ENCODE measurements around the gene SPATS2.

The SPATS2 gene

DNA sequence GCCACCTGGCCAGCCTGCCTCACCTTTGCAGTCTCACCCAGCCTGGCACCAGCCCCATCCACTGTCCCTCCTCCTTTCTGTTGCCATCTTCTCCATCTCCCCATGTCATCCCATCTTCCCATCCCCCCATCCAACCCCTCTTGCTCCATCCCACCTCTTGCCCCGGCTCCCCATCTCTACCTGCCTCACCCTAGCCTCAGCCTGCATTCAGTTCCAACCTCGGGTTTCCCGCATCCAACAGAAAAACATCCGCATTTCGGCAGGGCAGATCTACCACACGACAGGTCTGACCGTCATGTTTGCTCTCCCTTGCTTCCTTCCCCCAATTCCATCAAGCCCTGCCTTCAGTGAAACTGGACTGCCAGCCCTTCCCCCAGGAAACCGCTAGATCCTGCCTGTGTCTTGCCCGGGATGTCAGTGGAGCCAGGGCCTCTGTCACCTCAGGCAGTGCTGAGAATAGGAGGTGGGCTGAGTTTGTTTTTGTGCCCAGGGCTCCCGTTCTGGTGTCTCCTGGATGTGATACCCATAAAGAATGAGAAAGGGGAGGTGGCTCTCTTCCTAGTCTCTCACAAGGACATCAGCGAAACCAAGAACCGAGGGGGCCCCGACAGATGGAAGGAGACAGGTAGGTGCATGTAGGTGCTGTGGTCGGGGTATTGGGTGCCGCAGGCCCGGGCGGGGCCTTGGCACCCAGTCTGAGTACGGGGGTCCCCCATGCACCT is 174.0 kb downstream of the SPATS2 start:
- no peak for DNase-seq (ENCODE audit: low read depth)

DNA sequence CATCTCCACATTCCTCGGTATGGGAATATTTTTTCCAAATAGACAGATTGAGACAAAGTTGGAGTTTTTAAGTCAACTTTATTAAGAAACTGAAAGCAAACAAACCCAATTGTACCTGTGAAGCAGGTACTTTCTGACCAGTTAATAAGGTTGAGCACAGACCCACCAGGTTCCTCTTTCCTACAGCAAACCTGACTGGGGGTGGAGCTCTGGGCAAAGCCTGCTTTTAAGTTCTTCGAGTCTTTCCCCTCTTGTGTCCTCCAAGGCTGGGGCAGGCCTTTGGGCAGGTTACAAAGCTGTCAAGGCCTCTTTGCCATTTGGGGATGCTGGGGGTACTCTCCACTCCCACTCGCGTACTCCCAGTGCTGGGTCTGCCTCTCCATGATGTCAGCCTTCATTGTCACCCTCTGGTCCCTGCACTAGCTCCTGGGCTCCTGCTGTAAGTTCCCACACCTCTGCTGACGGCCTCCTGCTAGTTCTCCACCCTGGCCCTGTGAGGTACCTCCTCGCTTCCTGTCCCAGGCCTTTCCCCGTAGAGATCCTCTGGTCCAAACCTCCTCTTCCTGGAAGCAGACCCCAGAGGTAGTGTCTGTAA is 174.7 kb downstream of the SPATS2 start:
- DNase-seq (ENCODE audit: low read depth), result no peak

DNA sequence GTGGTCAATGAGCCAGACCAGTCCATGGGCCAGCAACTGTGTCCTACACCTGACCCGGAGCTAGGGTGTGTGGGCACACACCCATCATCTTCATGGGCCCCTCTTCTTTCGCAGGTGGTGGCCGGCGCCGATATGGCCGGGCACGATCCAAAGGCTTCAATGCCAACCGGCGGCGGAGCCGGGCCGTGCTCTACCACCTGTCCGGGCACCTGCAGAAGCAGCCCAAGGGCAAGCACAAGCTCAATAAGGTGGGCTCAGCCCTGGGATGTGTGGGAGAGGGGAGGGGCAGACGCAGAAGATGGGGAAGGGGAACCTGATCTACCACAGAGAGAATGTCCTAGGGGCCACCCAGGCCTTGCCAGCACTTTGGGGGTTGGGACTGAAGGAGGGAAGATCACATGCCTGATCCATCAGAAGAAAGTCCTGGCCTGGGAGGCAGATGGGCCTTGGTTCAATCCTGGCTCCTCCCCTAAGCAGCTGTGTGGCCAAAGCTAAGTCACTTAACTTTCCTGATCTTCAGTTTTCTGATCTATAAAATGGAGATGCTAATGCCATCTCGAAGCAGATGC is 175.4 kb downstream of the SPATS2 start:
- DNase-seq (ENCODE audit: low read depth), result no peak

DNA sequence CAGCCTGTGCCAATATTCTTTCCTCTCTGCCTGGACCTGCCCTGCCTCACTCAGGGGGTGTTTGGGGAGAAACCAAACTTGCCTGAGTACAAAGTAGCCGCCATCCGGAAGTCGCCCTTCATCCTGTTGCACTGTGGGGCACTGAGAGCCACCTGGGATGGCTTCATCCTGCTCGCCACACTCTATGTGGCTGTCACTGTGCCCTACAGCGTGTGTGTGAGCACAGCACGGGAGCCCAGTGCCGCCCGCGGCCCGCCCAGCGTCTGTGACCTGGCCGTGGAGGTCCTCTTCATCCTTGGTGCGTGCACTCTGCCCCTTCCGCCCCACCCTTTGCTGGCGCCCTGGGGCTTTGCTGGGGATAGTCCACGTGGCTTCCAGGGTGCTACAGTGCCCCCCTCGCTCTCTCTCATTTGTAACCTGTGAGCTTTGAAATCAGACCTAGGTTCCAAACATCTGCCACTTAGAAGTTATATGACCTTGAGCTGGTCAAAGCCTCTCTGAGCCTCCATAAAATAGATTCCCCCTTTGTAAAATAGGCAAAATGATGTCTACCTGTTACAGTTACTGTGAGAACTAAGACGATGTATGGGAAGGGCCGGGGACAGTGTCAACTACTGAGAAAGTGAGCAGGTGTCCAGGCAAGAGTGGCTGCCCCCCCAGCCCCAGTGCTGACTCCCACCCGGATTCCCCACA is 176.1 kb downstream of the SPATS2 start:
- no peak for DNase-seq (ENCODE audit: low read depth)

DNA sequence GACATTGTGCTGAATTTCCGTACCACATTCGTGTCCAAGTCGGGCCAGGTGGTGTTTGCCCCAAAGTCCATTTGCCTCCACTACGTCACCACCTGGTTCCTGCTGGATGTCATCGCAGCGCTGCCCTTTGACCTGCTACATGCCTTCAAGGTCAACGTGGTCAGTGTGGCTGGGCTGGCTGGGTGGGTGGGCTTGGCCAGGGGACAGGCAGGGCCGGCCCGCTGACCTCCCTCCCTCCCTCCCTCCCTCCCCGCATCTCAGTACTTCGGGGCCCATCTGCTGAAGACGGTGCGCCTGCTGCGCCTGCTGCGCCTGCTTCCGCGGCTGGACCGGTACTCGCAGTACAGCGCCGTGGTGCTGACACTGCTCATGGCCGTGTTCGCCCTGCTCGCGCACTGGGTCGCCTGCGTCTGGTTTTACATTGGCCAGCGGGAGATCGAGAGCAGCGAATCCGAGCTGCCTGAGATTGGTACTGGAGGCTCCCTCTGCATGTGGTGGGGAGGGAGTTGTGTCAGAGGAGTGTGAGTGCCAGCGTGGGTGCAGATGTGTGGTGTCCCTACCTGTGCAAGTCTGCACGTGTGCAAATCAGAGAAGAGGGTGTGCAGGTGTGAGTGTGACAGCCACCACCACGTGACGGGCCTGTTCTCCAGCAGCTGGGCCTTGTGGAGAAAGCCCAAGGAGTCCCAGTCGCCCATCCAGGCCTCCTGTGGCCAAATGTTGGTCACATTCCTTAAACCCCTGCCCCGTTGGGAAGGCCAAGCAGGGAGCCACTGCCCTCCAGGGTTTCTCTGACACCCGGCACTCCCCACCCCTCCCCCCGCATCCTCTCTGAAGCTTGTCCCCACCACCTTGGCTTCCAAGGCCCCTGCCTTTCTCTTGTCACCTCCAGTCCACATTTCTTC is 176.9 kb downstream of the SPATS2 start:
- DNase-seq (ENCODE audit: low read depth), result no peak

DNA sequence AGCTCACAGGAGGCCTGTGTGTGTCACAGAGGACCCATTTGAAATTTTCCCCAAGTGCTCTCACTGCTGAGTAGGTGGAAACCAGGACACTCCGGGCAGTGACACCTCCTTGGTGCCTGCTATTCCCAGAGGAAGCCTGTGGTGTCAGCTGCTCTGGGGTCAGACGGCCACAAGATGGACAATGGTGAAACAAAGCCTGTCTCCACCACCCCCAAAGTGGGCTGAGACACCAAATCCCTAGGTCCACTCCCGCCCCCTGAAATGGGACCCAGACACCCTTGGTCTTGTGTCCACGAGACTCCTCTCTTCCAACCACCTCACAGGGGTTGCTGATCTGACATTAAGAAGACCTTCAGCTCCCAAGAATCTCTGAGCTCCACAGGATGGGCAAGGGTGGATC is 178.6 kb downstream of the SPATS2 start:
- DNase-seq (ENCODE audit: low read depth), result no peak

DNA sequence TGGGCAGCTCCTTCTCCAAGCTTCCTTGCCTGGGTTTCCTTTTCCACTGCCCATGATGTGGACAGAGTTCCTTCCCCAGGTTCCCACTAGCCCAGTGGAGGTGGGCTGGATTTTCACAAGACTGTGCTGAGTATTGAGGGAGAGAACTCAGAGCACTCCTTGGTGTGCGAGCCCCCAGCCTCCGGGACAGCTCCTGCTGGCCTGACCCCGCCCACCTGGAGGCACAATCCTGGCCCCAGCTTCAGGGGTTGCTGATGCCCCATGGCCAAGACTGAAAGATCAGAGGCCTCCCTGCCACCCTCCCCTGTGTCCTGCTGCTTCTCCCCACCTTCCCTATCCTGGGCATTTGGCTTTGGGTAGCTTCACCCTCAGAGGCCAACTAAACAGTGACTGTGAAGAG is 179.2 kb downstream of the SPATS2 start:
- DNase-seq (ENCODE audit: low read depth), result no peak

DNA sequence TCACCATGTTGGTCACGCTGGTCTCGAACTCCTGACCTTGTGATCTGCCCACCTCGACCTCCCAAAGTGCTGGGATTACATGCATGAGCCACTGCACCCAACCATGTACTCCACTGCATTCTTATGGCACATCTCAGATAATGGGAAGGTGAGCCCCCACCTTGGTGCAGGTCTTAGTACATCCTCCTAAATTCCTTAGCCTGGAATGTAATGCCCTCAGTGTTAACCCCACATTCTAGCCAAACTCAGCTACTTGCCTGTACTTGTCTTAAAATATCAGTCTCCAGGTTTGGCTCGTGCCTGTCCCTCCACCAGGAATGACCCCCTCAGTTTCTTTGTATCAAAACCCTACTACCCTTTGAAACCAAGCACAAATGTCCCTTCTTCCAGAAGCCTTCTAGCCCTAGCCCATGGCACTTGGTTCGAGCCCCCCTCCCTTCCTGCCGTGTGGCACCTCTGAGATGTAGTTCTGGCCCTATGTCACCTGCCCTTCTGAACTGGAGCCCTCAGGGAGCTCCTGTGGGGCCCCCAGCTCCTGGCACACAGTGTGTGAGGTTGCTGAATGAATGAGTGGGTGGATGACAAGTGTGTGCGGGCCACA is 179.9 kb downstream of the SPATS2 start:
- no peak for DNase-seq (ENCODE audit: low read depth)

DNA sequence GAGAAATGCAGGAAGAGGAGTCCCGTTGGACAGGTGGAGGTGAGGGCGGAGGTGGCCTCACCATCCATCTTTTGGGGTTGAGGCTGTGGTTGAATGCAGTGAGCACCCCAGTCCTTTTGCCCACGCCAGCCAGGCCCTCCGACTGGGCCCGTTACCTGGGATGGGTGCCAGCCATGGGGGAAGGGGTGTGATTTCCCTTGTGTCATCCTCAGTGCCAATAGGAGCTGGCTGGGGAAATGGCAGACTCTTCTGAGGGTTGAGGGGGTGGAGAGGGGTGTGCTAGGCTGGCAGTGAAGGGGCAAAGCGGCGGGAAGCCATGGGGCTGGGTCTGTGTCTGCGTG is 181.2 kb downstream of the SPATS2 start:
- DNase-seq (ENCODE audit: low read depth), result no peak

DNA sequence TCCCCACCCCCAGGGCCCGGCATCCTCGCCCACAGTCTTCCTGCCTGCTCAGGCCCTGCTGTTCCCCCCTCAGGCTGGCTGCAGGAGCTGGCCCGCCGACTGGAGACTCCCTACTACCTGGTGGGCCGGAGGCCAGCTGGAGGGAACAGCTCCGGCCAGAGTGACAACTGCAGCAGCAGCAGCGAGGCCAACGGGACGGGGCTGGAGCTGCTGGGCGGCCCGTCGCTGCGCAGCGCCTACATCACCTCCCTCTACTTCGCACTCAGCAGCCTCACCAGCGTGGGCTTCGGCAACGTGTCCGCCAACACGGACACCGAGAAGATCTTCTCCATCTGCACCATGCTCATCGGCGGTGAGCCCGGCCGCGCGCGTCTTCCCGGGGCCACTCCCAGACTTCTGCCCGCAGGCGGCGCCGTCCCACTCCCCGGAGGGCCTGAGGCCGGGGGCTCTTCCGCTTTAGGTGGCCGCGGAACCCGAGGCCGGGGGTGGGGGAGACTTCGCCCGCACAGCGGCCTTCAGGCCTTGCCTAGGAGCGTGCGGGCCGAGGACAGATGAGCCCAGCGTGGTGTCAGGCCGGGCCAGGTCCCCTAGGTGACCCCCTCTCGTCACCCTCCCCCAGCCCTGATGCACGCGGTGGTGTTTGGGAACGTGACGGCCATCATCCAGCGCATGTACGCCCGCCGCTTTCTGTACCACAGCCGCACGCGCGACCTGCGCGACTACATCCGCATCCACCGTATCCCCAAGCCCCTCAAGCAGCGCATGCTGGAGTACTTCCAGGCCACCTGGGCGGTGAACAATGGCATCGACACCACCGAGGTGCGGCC is 181.8 kb downstream of the SPATS2 start:
- no peak for DNase-seq (ENCODE audit: low read depth)

DNA sequence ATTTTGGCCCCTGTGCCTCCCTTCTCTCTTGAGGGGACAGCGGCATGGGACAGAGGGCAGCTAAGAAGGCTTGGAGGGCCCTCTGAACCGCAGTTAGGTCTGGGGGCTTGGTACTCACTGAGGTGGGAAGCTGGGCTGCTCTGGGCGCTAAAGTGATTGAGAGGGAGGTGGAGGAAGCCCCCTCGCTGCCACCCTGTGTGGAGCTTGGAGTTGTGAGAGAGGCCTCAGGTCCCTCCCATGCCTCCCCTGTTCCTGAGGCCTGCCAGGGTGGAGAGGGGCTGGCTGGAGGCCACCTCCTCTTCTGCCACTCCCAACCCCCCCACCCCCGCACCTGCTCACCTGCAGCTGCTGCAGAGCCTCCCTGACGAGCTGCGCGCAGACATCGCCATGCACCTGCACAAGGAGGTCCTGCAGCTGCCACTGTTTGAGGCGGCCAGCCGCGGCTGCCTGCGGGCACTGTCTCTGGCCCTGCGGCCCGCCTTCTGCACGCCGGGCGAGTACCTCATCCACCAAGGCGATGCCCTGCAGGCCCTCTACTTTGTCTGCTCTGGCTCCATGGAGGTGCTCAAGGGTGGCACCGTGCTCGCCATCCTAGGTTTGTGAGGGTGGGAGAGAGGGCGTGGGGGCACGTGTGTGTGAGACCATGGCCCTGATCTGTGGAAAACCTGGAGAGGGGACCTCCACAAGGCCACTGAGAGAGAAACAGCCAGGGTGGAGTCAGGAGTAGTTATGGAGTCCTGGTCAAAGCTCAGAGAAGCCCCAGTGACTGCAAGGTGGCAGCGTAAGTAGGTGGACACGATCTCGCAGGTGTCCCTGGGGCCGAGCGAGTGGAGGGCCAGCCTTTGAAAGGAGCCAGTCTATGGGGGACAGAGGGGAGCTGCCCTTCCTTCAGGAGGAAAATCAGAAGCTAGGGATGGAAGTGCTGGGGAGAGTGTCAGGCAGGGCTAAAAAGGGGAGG is 182.8 kb downstream of the SPATS2 start:
- no peak for DNase-seq (ENCODE audit: low read depth)

DNA sequence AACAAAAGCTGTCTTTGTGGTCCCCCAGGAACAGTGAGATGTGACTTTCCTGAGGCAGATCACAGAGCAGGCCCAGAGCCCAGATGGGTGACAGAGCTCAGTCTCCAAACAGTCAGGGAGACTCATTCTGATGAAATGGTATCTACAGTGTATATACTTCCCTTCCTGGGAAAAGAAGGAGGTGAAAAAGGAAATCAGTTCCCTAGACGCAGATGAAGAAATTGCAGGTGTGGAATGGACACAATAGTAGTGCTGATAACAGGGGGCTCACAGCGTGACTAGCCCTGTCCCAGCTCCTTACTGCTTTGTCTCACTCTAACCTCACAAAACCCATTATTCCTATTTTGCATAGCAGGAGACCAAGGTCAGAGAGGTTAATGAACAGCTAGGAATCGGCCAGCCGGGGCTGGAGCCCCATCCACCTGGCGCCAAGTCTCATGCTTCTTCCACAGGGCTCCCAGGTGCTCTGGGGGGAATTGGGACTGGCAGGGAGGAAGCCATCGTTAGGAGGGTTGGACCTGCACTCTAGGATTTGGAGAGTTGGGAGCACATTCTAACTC is 183.5 kb downstream of the SPATS2 start:
- no peak for DNase-seq (ENCODE audit: low read depth)

DNA sequence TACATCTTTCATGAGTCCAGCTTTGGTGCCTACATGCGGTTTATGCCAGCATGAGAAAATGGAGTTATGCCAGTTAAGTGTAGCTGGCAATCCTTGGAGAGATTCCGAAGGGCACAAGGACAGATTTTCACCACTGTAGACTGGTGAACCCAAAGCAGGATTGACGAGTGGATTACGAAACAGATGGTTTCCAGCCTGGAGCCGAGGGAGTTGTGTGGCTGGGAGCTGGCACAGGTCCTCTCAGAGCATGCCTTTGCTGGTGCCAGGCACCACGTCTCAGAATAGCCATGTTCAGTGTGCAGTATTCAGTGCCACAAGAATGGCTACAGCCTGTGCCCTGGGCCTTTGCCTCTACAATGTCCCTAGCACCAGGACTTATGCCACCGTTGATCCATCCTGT is 184.8 kb downstream of the SPATS2 start:
- DNase-seq (ENCODE audit: low read depth), result no peak

DNA sequence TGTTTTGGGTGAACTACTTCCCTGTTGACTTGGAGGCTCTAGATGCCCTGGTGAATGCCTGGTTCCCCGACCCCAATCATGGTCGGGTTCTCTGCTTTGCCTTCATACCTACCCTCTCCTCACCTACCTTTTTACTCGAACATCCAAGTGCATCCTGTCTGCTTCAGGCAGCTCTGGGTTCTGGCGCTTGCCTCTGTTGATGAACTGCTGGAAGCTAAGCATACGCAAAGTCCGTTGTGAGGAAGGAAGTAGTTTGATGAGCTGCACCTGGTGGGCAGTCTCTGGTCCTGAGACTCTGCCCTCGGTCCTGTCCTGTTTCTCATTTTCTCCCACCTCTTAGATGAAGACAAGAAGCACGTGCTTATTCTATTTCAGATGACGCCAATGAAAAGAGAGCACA is 185.2 kb downstream of the SPATS2 start:
- no peak for DNase-seq (ENCODE audit: low read depth)

DNA sequence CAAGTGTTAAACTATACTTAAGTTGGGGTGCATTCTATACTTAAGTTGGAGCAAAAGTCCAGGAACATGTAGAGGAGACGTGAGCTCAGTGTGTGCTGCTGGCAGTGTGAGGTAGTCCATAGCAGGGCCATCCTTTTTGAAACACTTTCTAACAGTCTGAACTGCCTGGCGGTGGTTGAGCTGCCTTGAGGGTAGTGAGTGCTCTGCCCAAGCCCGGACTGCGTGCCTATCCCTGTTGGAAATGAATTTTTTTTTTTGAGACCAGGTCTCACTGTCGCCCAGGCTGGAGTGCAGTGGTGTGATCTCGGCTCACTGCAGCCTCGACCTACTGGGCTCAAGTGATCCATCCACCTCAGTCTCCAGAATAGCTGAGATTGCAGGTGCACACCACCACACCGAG is 185.6 kb downstream of the SPATS2 start:
- DNase-seq (ENCODE audit: low read depth), result no peak

DNA sequence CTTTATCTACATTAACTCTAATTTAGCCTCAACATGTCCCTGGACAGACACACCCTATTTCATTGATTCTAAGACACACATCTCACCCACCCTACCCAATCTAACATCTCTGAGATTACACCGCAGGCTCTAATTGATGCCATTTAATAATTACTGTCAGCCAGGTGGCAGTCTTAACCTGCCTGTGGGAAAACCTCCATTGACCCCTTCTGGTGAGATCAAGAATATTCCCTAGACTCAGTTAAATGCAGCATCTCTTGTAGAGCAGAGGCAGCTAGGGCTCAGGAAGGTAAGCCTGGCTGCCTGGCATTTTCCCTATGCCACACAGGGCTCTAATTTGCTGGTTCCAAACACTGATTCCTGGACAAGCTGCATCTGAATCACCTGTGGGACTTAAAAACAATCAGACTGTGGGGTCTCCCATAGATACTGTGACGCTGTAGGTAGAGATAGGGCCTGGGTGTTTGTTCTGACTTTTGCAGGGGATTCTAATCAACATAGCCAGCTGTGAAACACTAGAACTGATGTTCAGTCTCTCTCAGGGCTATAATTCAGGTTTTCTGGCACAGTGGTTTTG is 186.3 kb downstream of the SPATS2 start:
- DNase-seq (ENCODE audit: low read depth), result no peak

DNA sequence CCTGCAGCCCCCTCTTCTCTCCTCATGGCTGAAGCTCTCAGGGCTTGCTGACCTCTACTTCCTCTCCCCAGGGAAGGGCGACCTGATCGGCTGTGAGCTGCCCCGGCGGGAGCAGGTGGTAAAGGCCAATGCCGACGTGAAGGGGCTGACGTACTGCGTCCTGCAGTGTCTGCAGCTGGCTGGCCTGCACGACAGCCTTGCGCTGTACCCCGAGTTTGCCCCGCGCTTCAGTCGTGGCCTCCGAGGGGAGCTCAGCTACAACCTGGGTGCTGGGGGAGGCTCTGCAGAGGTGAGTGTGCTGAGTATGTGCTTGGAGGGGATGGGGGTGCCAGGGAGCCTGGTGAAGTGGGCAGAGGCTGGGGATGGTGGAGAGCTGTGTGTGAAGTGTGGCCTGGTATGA is 187.0 kb downstream of the SPATS2 start:
- DNase-seq (ENCODE audit: low read depth), result no peak

DNA sequence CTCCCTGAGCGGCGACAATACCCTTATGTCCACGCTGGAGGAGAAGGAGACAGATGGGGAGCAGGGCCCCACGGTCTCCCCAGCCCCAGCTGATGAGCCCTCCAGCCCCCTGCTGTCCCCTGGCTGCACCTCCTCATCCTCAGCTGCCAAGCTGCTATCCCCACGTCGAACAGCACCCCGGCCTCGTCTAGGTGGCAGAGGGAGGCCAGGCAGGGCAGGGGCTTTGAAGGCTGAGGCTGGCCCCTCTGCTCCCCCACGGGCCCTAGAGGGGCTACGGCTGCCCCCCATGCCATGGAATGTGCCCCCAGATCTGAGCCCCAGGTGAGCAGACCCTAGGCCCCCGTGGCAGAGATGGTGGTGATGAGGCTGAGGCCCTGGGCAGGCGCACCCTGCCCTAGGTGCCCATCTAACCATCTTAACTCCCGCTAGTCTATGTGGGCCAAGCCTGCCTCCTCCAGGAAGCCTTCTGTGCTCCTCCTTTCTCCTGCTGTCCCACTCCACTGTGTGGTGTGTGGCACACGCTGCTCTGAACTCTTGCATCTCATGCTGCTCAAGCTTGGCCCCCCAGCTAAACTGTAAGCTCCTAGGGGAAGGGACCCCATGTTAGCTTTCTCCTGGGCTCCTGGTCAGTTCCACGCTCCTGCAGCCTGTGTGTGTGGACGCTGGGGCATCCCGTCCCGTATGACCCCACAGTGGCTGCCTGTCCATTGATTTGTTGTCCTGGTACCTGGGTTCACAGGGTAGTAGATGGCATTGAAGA is 188.5 kb downstream of the SPATS2 start:
- DNase-seq (ENCODE audit: low read depth), result no peak
